Esophagus squamous epithelium (tissue), 4 donors: ENCODE data around the gene TMCC1.

ENCODE experiments used
- POLR2A ChIP-seq, 4 donors: fragments of 450-650 bp; IDR thresholded peaks; one replicate each; pipeline ENCODE4 v1.6.1; 2017; ENCODE audit warnings: antibody characterized with exemption in 4 of 4, mild to moderate bottlenecking in 4 of 4, moderate library complexity in 3 of 4
- TF ChIP-seq, protein P1 (sequence below), 6 experiments: fragments of 450-650 bp in 4 of 6; fragments of 200-600 bp in 2 of 6; sonication (generic) in 2 of 6; IDR thresholded peaks; one replicate each; pipeline ENCODE4 v1.5.1; 2016 to 2019; ENCODE audit warnings: antibody characterized with exemption in 6 of 6, mild to moderate bottlenecking in 4 of 6, moderate library complexity in 4 of 6

DNA sequence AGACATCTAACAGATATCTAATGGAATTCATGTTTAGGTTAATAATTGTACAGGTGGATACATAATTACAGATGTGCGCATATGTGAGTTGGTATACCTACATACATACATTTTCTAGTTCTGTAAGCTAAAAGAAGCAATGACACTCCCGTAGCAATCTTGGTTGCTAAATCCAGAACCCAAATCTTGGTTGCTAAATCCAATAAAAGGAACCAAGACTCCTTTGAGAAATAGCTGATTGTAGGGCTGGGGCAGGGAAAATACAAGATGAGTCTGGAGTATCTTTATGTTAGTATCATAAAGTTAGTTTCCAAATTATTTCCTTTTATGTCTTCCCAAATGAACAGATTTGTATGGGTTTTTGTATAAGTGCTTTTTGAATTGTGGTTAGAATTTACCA, 135.2 kb downstream of the TMCC1 start:
- TF ChIP-seq, protein P1, sequence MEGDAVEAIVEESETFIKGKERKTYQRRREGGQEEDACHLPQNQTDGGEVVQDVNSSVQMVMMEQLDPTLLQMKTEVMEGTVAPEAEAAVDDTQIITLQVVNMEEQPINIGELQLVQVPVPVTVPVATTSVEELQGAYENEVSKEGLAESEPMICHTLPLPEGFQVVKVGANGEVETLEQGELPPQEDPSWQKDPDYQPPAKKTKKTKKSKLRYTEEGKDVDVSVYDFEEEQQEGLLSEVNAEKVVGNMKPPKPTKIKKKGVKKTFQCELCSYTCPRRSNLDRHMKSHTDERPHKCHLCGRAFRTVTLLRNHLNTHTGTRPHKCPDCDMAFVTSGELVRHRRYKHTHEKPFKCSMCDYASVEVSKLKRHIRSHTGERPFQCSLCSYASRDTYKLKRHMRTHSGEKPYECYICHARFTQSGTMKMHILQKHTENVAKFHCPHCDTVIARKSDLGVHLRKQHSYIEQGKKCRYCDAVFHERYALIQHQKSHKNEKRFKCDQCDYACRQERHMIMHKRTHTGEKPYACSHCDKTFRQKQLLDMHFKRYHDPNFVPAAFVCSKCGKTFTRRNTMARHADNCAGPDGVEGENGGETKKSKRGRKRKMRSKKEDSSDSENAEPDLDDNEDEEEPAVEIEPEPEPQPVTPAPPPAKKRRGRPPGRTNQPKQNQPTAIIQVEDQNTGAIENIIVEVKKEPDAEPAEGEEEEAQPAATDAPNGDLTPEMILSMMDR (IDR thresholded peaks at IDR 0.05), result no peak
- no peak for TF ChIP-seq POLR2A (IDR thresholded peaks at IDR 0.05)
